Fibroblast of lung (primary cell): Measurements from ENCODE around the gene TLCD1. TPM values are rescaled to one million over a fixed set of nuclear protein-coding genes. Genes with fewer than 3 reads are reported as not detected.

ENCODE experiments used
- DNase-seq, 2 donors: peaks; one replicate each; pipeline versions ENCODE4 v3.0.0 to v3.0.0-alpha.2; 2010; ENCODE audit warnings: low read depth in 2 of 2
- H2AFZ ChIP-seq: 2 replicates; pipeline ENCODE4 v1.5.1; 2012; ENCODE audit warnings: low read length, control low read depth, inconsistent platforms
- H3K27ac ChIP-seq: 2 replicates; pipeline ENCODE4 v1.5.1; 2011; ENCODE audit warnings: low read length, control low read depth; ENCODE audit not compliant: insufficient read depth
- H3K27me3 ChIP-seq: 2 replicates; pipeline ENCODE4 v1.5.1; 2011; ENCODE audit warnings: mild to moderate bottlenecking, low read length; ENCODE audit not compliant: control insufficient read depth, insufficient read depth
- H3K36me3 ChIP-seq: 2 replicates; pipeline ENCODE4 v1.5.1; 2011; ENCODE audit warnings: low read length; ENCODE audit not compliant: control insufficient read depth, insufficient read depth
- H3K4me1 ChIP-seq: 2 replicates; pipeline ENCODE4 v1.5.1; 2011; ENCODE audit warnings: low read length; ENCODE audit not compliant: control insufficient read depth, insufficient read depth; ENCODE audit errors: extremely low read depth
- H3K4me2 ChIP-seq: 2 replicates; pipeline ENCODE4 v1.5.1; 2011; ENCODE audit warnings: low read length, control low read depth; ENCODE audit not compliant: insufficient read depth; ENCODE audit errors: extremely low read depth
- H3K4me3 ChIP-seq, 4 experiments: fragments of 200-600 bp in 1 of 4; sonication (generic) in 1 of 4; replicated peaks in 1 of 4; 2 replicates each; pipeline ENCODE4 v1.5.1; 2011 to 2016; ENCODE audit warnings: low read length in 4 of 4, low read depth in 3 of 4, mild to moderate bottlenecking in 3 of 4, control low read depth in 2 of 4, inconsistent platforms in 1 of 4, mixed read lengths in 1 of 4; ENCODE audit not compliant: insufficient read depth in 1 of 4; ENCODE audit errors: control extremely low read depth in 1 of 4
- H3K79me2 ChIP-seq: 2 replicates; pipeline ENCODE4 v1.5.1; 2012; ENCODE audit warnings: mild to moderate bottlenecking, low read length, inconsistent platforms; ENCODE audit not compliant: control insufficient read depth, insufficient read depth
- H3K9ac ChIP-seq: 2 replicates; pipeline ENCODE4 v1.5.1; 2011; ENCODE audit warnings: mild to moderate bottlenecking, low read length, control low read depth; ENCODE audit not compliant: insufficient read depth
- H3K9me3 ChIP-seq: 2 replicates; pipeline ENCODE4 v1.5.1; 2012; ENCODE audit warnings: low read depth, low read length; ENCODE audit not compliant: control insufficient read depth, insufficient read depth
- H4K20me1 ChIP-seq: 2 replicates; pipeline ENCODE4 v1.5.1; 2011; ENCODE audit warnings: low read length; ENCODE audit not compliant: control insufficient read depth, insufficient read depth; ENCODE audit errors: extremely low read depth
- CTCF ChIP-seq, 2 donors: IDR thresholded peaks in 1 of 2; conservative IDR thresholded peaks in 1 of 2; 1 replicate in 1 of 2; 2 replicates in 1 of 2; pipeline ENCODE4 v1.5.1; 2011 to 2012; ENCODE audit warnings: low read length in 2 of 2, control low read depth in 1 of 2, inconsistent platforms in 1 of 2, low read depth in 1 of 2, mild to moderate bottlenecking in 1 of 2
- EZH2 ChIP-seq: IDR thresholded peaks from 2 replicates; pipeline ENCODE4 v1.5.1; 2012; ENCODE audit warnings: low read length, control low read depth, mild to moderate bottlenecking; ENCODE audit errors: missing control alignments
- polyA plus RNA-seq, 2 donors: library from polyadenylated mRNA; depleted of rRNA in 1 of 2; stranded (reverse) in 1 of 2; unstranded in 1 of 2; fragments of >200 nt; gene quantifications; 2 replicates each; pipeline ENCODE4 v1.2.1, GENCODE V29; 2011 to 2012; ENCODE audit warnings: missing spikeins in 1 of 2
- total RNA-seq: library from RNA; depleted of rRNA; stranded (reverse); fragments of >200 nt; gene quantifications from 2 replicates; pipeline ENCODE4 v1.2.1, GENCODE V29; 2014

The TLCD1 gene
- total and polyA plus RNA-seq, 2 donors (not counting 1 experiment from before 2014, with no cell fraction given): 6.6 to 10.8 TPM

- DNase-seq: no peak
- Histone ChIP-seq H4K20me1 (no peaks in the 10 kb centered on the region), H3K27me3 (no peaks in the 10 kb centered on the region), H2AFZ (no peak overlapping the region), H3K4me1 (no peaks in the 10 kb centered on the region), H3K27ac (no peak overlapping the region), H3K4me2 (no peak overlapping the region), H3K9me3 (no peaks in the 10 kb centered on the region), H3K36me3 (peaks cover 17% of the 10 kb centered on the region), H3K9ac (no peak overlapping the region), H3K79me2 (no peaks in the 10 kb centered on the region), H3K4me3 (no peak overlapping the region)
- TF ChIP-seq EZH2: no peak
- TF ChIP-seq CTCF (conservative IDR thresholded peaks at IDR 0.05 in 1 of 2, IDR thresholded peaks at IDR 0.05 in 1 of 2; ENCODE audit: low read depth in 1 of 2, low read length in 2 of 2): no peak
Measured at GRCh38 chr17:28706471-28707338, 19.3 kb downstream of the TLCD1 start.

GRCh38 chr17:28705728-28706334 is 20.2 kb downstream of the TLCD1 start:
- H3K27ac ChIP-seq: no peak overlapping the region
- no peak overlapping the region for H3K4me3 ChIP-seq
- no peaks in the 10 kb centered on the region for H3K9me3 ChIP-seq
- no peaks in the 10 kb centered on the region for H4K20me1 ChIP-seq
- H3K79me2 ChIP-seq: no peaks in the 10 kb centered on the region
- TF ChIP-seq CTCF (conservative IDR thresholded peaks at IDR 0.05 in 1 of 2, IDR thresholded peaks at IDR 0.05 in 1 of 2; ENCODE audit: low read depth in 1 of 2, low read length in 2 of 2): no peak
- TF ChIP-seq EZH2: no peak
- no peak for DNase-seq
- H3K4me2 ChIP-seq: no peak overlapping the region
- H3K27me3 ChIP-seq: no peaks in the 10 kb centered on the region
- H3K36me3 ChIP-seq: peaks cover 24% of the 10 kb centered on the region
- H3K4me1 ChIP-seq: no peaks in the 10 kb centered on the region
- H3K9ac ChIP-seq: no peak overlapping the region
- no peak overlapping the region for H2AFZ ChIP-seq

- H2AFZ ChIP-seq: no peak overlapping the region
- H3K9me3 ChIP-seq: no peaks in the 10 kb centered on the region
- no peaks in the 10 kb centered on the region for H3K4me1 ChIP-seq
- no peaks in the 10 kb centered on the region for H3K27me3 ChIP-seq
- no peak for DNase-seq
- no peaks in the 10 kb centered on the region for H3K79me2 ChIP-seq
- no peak overlapping the region for H3K4me3 ChIP-seq
- no peak overlapping the region for H3K4me2 ChIP-seq
- H3K36me3 ChIP-seq: peaks cover 31% of the 10 kb centered on the region
- H4K20me1 ChIP-seq: no peaks in the 10 kb centered on the region
- TF ChIP-seq EZH2 (no peak), CTCF (conservative IDR thresholded peaks at IDR 0.05 in 1 of 2, IDR thresholded peaks at IDR 0.05 in 1 of 2; ENCODE audit: low read depth in 1 of 2, low read length in 2 of 2) (no peak)
- H3K27ac ChIP-seq: no peak overlapping the region
- no peak overlapping the region for H3K9ac ChIP-seq
Measured at GRCh38 chr17:28705074-28705659, 20.9 kb downstream of the TLCD1 start.
